K562 (cell line): ENCODE measurements around the gene CCL19. TPM values are rescaled to one million over a fixed set of nuclear protein-coding genes. Genes with fewer than 3 reads are reported as not detected.

Source experiments
- HLTF ChIP-seq: fragments of 450-650 bp; IDR thresholded peaks from 2 replicates; pipeline ENCODE4 v1.6.1; 2016
- RCOR1 ChIP-seq, 2 experiments: IDR thresholded peaks; 2 replicates each; pipeline ENCODE4 v1.6.1; 2012; ENCODE audit warnings: low read depth in 2 of 2, low read length in 2 of 2, borderline replicate concordance in 1 of 2, improper control_type of control experiment in 1 of 2
- ZNF124 ChIP-seq: sonication (generic); formaldehyde crosslinking; IDR thresholded peaks from 2 replicates; pipeline ENCODE4 v1.8.1; 2022; ENCODE audit warnings: missing genetic modification reagents
- ZNF175 ChIP-seq: fragments of 200-800 bp; sonication (Bioruptor generic); IDR thresholded peaks from 2 replicates; pipeline ENCODE4 v1.6.1; 2016; ENCODE audit warnings: low read depth, mild to moderate bottlenecking, missing genetic modification characterization, missing compliant biosample characterization
- ZNF318 ChIP-seq, 2 experiments: fragments of 450-650 bp; IDR thresholded peaks; 2 replicates each; pipeline ENCODE4 v1.6.1; 2016; ENCODE audit warnings: mild to moderate bottlenecking in 2 of 2, borderline replicate concordance in 1 of 2, low read depth in 1 of 2, moderate library complexity in 1 of 2
- polyA plus RNA-seq, 8 experiments: library from polyadenylated mRNA; depleted of rRNA in 4 of 8; stranded (reverse) in 5 of 8; unstranded in 3 of 8; fragments of >200 nt; fragmentation: Nextera tagmentation in 2 of 8; fragmentation: Illumina TruSeq in 1 of 8; extraction: Ambion mirVana in 2 of 8; extraction: Trizol in 1 of 8; gene quantifications; 2 replicates each; pipeline versions ENCODE4 v1.2.1 to v1.2.3, GENCODE V29; 2011 to 2014; ENCODE audit warnings: inconsistent platforms in 1 of 8, missing spikeins in 1 of 8
- total RNA-seq, 7 experiments: library from RNA; depleted of rRNA in 6 of 7; stranded (reverse); fragments of >200 nt in 6 of 7; fragmentation: Illumina TruSeq in 2 of 7; extraction: Trizol in 2 of 7; gene quantifications; 2 replicates each; pipeline versions ENCODE4 v1.2.1 to v1.2.3, GENCODE V29; 2011 to 2021; ENCODE audit warnings: low replicate concordance in 1 of 7
- TF ChIP-seq, protein P1 (sequence below): sonication (generic); formaldehyde crosslinking; IDR thresholded peaks from 2 replicates; pipeline ENCODE4 v1.8.1; 2023; ENCODE audit warnings: missing genetic modification reagents, mild to moderate bottlenecking, borderline replicate concordance
- TF ChIP-seq, protein P2 (sequence below): fragments of 250-450 bp; sonication (Bioruptor Pico); IDR thresholded peaks from 2 replicates; pipeline ENCODE4 v1.5.0; 2021; ENCODE audit warnings: mild to moderate bottlenecking, moderate library complexity

Gene CCL19
- total and polyA plus RNA-seq, 9 of the 15 experiments (the other 6 are each of a cell fraction or from before 2014, with no cell fraction given), result not detected

- TF ChIP-seq, protein P1, sequence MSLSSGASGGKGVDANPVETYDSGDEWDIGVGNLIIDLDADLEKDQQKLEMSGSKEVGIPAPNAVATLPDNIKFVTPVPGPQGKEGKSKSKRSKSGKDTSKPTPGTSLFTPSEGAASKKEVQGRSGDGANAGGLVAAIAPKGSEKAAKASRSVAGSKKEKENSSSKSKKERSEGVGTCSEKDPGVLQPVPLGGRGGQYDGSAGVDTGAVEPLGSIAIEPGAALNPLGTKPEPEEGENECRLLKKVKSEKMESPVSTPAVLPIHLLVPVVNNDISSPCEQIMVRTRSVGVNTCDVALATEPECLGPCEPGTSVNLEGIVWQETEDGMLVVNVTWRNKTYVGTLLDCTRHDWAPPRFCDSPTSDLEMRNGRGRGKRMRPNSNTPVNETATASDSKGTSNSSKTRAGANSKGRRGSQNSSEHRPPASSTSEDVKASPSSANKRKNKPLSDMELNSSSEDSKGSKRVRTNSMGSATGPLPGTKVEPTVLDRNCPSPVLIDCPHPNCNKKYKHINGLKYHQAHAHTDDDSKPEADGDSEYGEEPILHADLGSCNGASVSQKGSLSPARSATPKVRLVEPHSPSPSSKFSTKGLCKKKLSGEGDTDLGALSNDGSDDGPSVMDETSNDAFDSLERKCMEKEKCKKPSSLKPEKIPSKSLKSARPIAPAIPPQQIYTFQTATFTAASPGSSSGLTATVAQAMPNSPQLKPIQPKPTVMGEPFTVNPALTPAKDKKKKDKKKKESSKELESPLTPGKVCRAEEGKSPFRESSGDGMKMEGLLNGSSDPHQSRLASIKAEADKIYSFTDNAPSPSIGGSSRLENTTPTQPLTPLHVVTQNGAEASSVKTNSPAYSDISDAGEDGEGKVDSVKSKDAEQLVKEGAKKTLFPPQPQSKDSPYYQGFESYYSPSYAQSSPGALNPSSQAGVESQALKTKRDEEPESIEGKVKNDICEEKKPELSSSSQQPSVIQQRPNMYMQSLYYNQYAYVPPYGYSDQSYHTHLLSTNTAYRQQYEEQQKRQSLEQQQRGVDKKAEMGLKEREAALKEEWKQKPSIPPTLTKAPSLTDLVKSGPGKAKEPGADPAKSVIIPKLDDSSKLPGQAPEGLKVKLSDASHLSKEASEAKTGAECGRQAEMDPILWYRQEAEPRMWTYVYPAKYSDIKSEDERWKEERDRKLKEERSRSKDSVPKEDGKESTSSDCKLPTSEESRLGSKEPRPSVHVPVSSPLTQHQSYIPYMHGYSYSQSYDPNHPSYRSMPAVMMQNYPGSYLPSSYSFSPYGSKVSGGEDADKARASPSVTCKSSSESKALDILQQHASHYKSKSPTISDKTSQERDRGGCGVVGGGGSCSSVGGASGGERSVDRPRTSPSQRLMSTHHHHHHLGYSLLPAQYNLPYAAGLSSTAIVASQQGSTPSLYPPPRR (CRISPR knock-in tag), result no peak
- TF ChIP-seq, protein P2, sequence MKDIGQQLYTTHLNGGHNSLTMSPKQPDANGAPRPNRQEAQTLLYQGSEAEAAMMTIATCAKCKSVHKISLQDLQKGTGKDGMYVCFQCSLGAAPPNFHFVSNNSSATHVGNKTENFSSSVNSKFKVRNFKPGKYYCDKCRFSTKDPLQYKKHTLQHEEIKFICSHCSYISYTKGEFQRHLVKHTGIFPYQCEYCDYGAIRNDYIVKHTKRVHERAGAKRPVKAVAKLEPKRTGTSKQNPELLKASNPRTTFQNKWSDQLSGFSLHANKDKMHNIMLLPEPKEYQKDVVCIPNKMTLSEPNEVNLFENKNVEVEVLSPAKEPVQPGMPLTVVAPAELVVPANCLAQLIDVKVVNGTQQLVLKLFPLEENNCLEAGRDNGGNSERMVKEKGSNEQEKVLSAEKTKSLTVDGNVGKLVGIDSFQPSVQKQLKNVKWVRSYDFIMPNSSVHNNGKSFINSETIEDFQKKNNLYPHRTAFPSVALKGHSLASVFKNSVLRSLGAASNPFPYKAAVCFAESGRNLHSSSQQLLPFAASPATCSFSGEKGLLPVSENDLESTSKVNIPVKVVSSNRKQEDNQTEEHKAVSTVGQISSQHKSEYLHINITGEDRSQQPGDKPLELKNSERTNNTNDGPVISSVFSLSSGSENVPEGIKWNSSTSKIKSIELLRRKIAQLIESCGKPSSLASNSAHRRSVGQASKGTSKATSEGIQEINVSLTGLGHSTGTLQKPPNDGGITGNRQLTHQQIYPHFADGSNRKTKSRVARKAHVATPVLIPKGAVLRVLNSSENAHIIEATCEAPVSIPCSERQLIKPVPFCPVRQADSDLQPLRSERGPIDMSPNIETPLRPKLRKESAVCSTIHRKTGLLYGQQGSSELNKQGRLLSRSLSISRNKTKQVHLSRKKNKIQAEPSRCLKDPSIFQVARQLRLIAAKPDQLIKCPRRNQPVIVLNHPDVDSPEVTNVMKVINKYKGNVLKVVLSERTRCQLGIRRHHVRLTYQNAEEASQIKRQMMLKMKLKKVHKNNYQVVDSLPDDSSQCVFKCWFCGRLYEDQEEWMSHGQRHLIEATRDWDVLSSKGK (CRISPR knock-in tag), result no peak
- TF ChIP-seq RCOR1 (IDR thresholded peaks at IDR 0.05; ENCODE audit: borderline replicate concordance in 1 of 2, low read depth in 2 of 2, low read length in 2 of 2), result no peak
- TF ChIP-seq HLTF, result no peak
- TF ChIP-seq ZNF318 (IDR thresholded peaks at IDR 0.05; ENCODE audit: borderline replicate concordance in 1 of 2, low read depth in 1 of 2), result no peak
- no peak for TF ChIP-seq ZNF175 (CRISPR knock-in tag)
- TF ChIP-seq ZNF124, result no peak
These were observed at the start of gene CCL19 (continued) for GRCh38 chr9:34690983-34691935.
